SK-N-SH (cell line): ENCODE results near the gene TOMM40. TPM values are rescaled to one million over a fixed set of nuclear protein-coding genes. Genes with fewer than 3 reads are reported as not detected.
A peak's percentile ranks its signal among the peaks of the same experiment; 100 is the strongest.

Experiments used
- CTCF ChIA-PET: fragments of 300-600, 350-600 bp; formaldehyde crosslinking; extraction: SDS; loops from one replicate; lab custom pipeline; 2021; lab: Yijun Ruan, JAX
- POLR2A ChIA-PET: fragments of 350-600 bp; sonication (Branson Sonifier 250); formaldehyde crosslinking; extraction: SDS; loops from one replicate; lab custom pipeline; 2020; ENCODE audit warnings: antibody characterized with exemption, inconsistent platforms; lab: Yijun Ruan, JAX
- DNase-seq: peaks from one replicate; pipeline ENCODE4 v3.0.0; 2012
- H2AFZ ChIP-seq: fragments of 200-600 bp; sonication (generic); 2 replicates; pipeline ENCODE4 v1.8.1; 2016; ENCODE audit warnings: antibody characterized with exemption, mild to moderate bottlenecking, low read depth
- H3F3A ChIP-seq: fragments of 200-600 bp; sonication (generic); replicated peaks from 2 replicates; pipeline ENCODE3; 2016; ENCODE audit warnings: antibody characterized with exemption, mild to moderate bottlenecking; ENCODE audit not compliant: insufficient read depth
- H3K27ac ChIP-seq, 2 experiments: fragments of 200-500 bp in 1 of 2; fragments of 200-600 bp in 1 of 2; sonication (Bioruptor generic) in 1 of 2; sonication (generic), shearing (Covaris generic) in 1 of 2; 2 replicates each; pipeline versions ENCODE4 v1.5.1 to v1.6.1; 2014 to 2016; ENCODE audit warnings: low read depth in 2 of 2, inconsistent platforms in 1 of 2, low read length in 1 of 2, mild to moderate bottlenecking in 1 of 2, mixed read lengths in 1 of 2
- H3K27me3 ChIP-seq: fragments of 200-600 bp; sonication (generic), shearing (Covaris generic); 2 replicates; pipeline ENCODE4 v1.6.1; 2016; ENCODE audit warnings: mixed run types; ENCODE audit not compliant: insufficient read depth
- H3K36me3 ChIP-seq, 2 experiments: fragments of 200-500 bp in 1 of 2; fragments of 200-600 bp in 1 of 2; sonication (Bioruptor generic) in 1 of 2; sonication (generic) in 1 of 2; replicated peaks in 1 of 2; 2 replicates each; pipeline versions ENCODE3 to v1.5.1; 2014 to 2016; ENCODE audit warnings: low read length in 1 of 2, mild to moderate bottlenecking in 1 of 2; ENCODE audit not compliant: insufficient read depth in 2 of 2, control insufficient read depth in 1 of 2
- H3K4me1 ChIP-seq, 2 experiments: fragments of 200-500 bp in 1 of 2; fragments of 200-600 bp in 1 of 2; sonication (Bioruptor generic) in 1 of 2; sonication (generic), shearing (Covaris generic) in 1 of 2; 2 replicates each; pipeline versions ENCODE4 v1.5.1 to v1.6.1; 2014 to 2016; ENCODE audit warnings: low read depth in 1 of 2, low read length in 1 of 2, mixed run types in 1 of 2; ENCODE audit not compliant: insufficient read depth in 2 of 2, control insufficient read depth in 1 of 2
- H3K4me2 ChIP-seq: fragments of 200-600 bp; sonication (generic), shearing (Covaris generic); 2 replicates; pipeline ENCODE4 v1.6.1; 2017; ENCODE audit warnings: mixed run types
- H3K4me3 ChIP-seq, 2 experiments: fragments of 200-500 bp in 1 of 2; fragments of 200-600 bp in 1 of 2; sonication (Bioruptor generic) in 1 of 2; sonication (generic), shearing (Covaris generic) in 1 of 2; 2 replicates each; pipeline versions ENCODE4 v1.5.1 to v1.8.1; 2014 to 2016; ENCODE audit warnings: low read depth in 2 of 2, inconsistent platforms in 1 of 2, low read length in 1 of 2, mild to moderate bottlenecking in 1 of 2, mixed read lengths in 1 of 2, moderate library complexity in 1 of 2
- H3K79me2 ChIP-seq: fragments of 200-600 bp; sonication (generic); 2 replicates; pipeline ENCODE4 v1.8.1; 2017; ENCODE audit warnings: mild to moderate bottlenecking; ENCODE audit not compliant: insufficient read depth
- H3K9ac ChIP-seq: fragments of 200-600 bp; sonication (generic); 2 replicates; pipeline ENCODE4 v1.6.1; 2017; ENCODE audit warnings: mixed run types
- H3K9me2 ChIP-seq: fragments of 200-600 bp; sonication (generic); 2 replicates; pipeline ENCODE4 v1.6.1; 2017; ENCODE audit warnings: mixed run types
- H3K9me3 ChIP-seq: fragments of 200-600 bp; sonication (generic); 2 replicates; pipeline ENCODE4 v1.6.1; 2017; ENCODE audit warnings: mixed run types, mild to moderate bottlenecking, moderate library complexity
- H4K20me1 ChIP-seq: fragments of 200-600 bp; sonication (generic); 2 replicates; pipeline ENCODE4 v1.6.1; 2017; ENCODE audit warnings: mild to moderate bottlenecking, mixed run types; ENCODE audit not compliant: insufficient read depth
- CHD2 ChIP-seq: fragments of 150-350 bp; IDR thresholded peaks from 2 replicates; pipeline ENCODE4 v1.6.1; 2018; ENCODE audit warnings: low read length; ENCODE audit not compliant: partially characterized antibody
- ELF1 ChIP-seq: IDR thresholded peaks from 2 replicates; pipeline ENCODE4 v1.4.0; 2012
- GABPA ChIP-seq: IDR thresholded peaks from 2 replicates; pipeline ENCODE4 v1.4.0; 2012; ENCODE audit warnings: low read depth, mild to moderate bottlenecking
- GATA2 ChIP-seq: sonication (generic); formaldehyde crosslinking; IDR thresholded peaks from 2 replicates; pipeline ENCODE4 v1.5.0; 2020; ENCODE audit warnings: mild to moderate bottlenecking, missing genetic modification reagents
- JUND ChIP-seq: IDR thresholded peaks from 2 replicates; pipeline ENCODE4 v1.4.0; 2012
- MXI1 ChIP-seq: IDR thresholded peaks from 2 replicates; pipeline ENCODE4 v1.6.1; 2012; ENCODE audit warnings: mild to moderate bottlenecking, low read depth, low read length, improper control_type of control experiment
- POLR2AphosphoS5 ChIP-seq: IDR thresholded peaks from 2 replicates; pipeline ENCODE4 v1.6.1; 2012; ENCODE audit warnings: low read depth, low read length
- RAD21 ChIP-seq: IDR thresholded peaks from 2 replicates; pipeline ENCODE4 v1.6.1; 2012; ENCODE audit warnings: mild to moderate bottlenecking, low read length
- RFX5 ChIP-seq: IDR thresholded peaks from 2 replicates; pipeline ENCODE4 v1.6.1; 2012; ENCODE audit warnings: mild to moderate bottlenecking, improper control_type of control experiment, low read length
- WGBS: methylation state at CpG from one replicate; pipeline ENCODE4 v1.1.6; 2017; ENCODE audit warnings: low lambda C conversion rate; 5-methylcytosine and 5-hydroxymethylcytosine counted together
- polyA plus RNA-seq, 3 experiments: library from polyadenylated mRNA; depleted of rRNA; stranded (reverse); fragments of >200 nt; gene quantifications; 2 replicates each; pipeline ENCODE4 v1.2.3, GENCODE V29; 2012
- TF ChIP-seq, protein P1 (sequence below): fragments of 150-350 bp; IDR thresholded peaks from 2 replicates; pipeline ENCODE4 v1.6.1; 2017; ENCODE audit warnings: antibody characterized with exemption, low read length, low read depth, borderline replicate concordance

The TOMM40 gene
- polyA plus RNA-seq, 1 of the 3 experiments (the other 2 are of a cell fraction), result 78.9 TPM

DNA sequence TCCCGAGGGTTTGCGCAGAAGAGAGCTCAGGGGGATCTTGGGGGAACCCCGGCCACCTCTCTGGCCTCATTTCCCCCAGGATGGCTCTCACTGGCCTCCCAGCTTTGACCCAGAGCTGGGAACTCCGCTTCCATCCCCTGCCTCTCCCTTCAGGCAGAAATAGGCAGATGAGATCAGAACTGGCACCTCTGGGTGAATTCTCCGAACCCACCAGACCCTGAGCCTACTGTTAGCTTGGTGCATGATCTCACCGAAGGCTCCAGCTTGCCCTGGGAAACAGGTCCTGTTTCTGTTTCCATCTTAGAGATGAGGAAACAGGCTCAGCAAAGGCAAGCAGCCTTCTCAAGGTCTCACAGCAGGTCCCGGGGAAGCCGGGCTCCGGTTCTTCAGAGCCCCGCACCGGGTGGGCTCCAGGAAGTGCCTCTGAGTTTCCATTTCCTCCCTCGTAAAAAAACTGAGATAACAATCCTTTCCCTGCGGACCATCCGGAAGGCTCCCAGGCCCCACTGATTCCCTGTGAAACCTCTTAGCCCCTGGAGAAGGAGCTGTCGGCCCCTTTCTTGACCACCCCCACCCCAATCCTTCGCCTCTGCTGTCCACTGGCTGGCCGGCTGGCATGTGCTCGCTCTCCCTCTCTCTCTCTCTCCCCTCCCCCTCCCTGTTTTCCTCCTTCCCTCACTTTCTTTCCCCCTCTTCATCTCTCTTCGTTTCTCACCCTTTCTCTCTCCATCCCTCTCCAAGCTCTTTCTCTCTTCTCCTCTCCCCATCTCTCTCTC lies 42.8 kb upstream of the TOMM40 start:
- Histone ChIP-seq H3K9me3 (no peaks in the 10 kb centered on the region), H3K4me2 (peak overlapping the region; percentile 92), H2AFZ (0 out of 2 replicates have a peak overlapping the region, but pooled peaks have one; percentile 5), H3K4me1 (peaks cover 19 to 21% of the 10 kb centered on the region in 2 experiments; a peak in 3 of 4 replicates), H3K36me3 (no peaks in the 10 kb centered on the region), H3K79me2 (peaks cover 71% of the 10 kb centered on the region), H3K4me3 (peak overlapping the region; percentile 71 to 98), H4K20me1 (peaks cover 47% of the 10 kb centered on the region), H3K9me2 (no peaks in the 10 kb centered on the region), H3K27me3 (no peaks in the 10 kb centered on the region), H3K9ac (peak overlapping the region; percentile 99), H3F3A (peaks cover 18% of the 10 kb centered on the region), H3K27ac (peak overlapping the region; percentile 53 to 92)
- TF ChIP-seq JUND, result no peak
- TF ChIP-seq MXI1, result 0 out of 2 replicates have a peak, but pooled peaks have one; percentile 30
- no peak for TF ChIP-seq RFX5
- no peak for TF ChIP-seq RAD21
- no peak for TF ChIP-seq POLR2AphosphoS5
- no peak for TF ChIP-seq ELF1
- POLR2A ChIA-PET, result interaction anchor here (1.2 kb wide), 1 partner anchor 42 kb away, joined by 4 read pairs; no protein-coding TSS in a partner anchor
- DNase-seq, result peak; percentile 41
- CTCF ChIA-PET, result interaction anchor here (1.1 to 3.0 kb wide), 8 partner anchors 10 to 278 kb away, joined by 3 to 11 read pairs (median 4); no protein-coding TSS in a partner anchor
- 11% methylated on average over 8 of the region's 19 CpGs for WGBS

DNA sequence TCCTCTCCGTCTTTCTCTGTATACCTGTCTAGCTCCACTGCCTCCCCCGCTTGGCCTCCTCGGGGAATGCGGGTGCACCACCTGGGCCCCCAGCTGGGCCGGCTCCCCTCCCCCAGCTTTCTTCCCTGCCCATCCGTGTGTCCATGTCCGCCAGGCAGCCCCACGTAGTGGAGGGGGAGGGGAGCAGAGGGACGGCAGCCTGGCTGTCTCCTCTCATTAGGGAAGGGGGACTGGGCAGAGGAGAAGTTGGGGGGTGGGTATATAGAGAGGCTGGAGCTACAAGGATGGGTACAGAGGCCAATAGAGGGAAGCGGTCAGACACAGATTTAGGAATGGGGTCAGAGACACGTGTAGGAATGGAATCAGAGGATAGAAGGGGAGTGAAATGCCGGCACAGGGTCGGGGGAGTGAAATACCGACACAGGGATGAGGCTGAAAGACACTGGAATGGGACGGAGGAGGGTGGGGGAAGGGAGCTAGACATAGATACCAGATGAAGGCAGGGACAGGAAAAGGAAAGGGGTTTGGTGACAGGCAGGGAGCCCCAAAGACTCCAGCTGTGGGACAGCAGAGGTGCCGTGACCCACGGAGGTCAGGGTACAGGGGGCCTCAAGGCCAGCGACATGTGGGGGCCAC lies 42.1 kb upstream of the TOMM40 start:
- ChIA-PET POLR2A (interaction anchor here (1.2 kb wide), 1 partner anchor 41 kb away, joined by 4 read pairs; no protein-coding TSS in a partner anchor), CTCF (interaction anchor here (1.1 to 3.0 kb wide), 6 partner anchors 9 to 278 kb away, joined by 3 to 11 read pairs (median 4); no protein-coding TSS in a partner anchor)
- Histone ChIP-seq H3K4me1 (peaks cover 19 to 21% of the 10 kb centered on the region in 2 experiments; a peak in 3 of 4 replicates), H2AFZ (no peak overlapping the region), H3K79me2 (peaks cover 78% of the 10 kb centered on the region), H3K9ac (peak overlapping the region; percentile 99), H4K20me1 (peaks cover 54% of the 10 kb centered on the region), H3K4me3 (peak overlapping the region; percentile 71 to 98), H3K36me3 (no peaks in the 10 kb centered on the region), H3K27ac (peak overlapping the region; percentile 53 to 92), H3F3A (peaks cover 18% of the 10 kb centered on the region), H3K27me3 (no peaks in the 10 kb centered on the region), H3K4me2 (peak overlapping the region; percentile 92), H3K9me2 (no peaks in the 10 kb centered on the region), H3K9me3 (no peaks in the 10 kb centered on the region)
- no peak for TF ChIP-seq GATA2 (CRISPR knock-in tag)
- TF ChIP-seq GABPA, result no peak
- TF ChIP-seq, protein P1, sequence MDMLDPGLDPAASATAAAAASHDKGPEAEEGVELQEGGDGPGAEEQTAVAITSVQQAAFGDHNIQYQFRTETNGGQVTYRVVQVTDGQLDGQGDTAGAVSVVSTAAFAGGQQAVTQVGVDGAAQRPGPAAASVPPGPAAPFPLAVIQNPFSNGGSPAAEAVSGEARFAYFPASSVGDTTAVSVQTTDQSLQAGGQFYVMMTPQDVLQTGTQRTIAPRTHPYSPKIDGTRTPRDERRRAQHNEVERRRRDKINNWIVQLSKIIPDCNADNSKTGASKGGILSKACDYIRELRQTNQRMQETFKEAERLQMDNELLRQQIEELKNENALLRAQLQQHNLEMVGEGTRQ, result no peak
- peak; percentile 34 for TF ChIP-seq CHD2
- peak; percentile 47 for DNase-seq
- WGBS, result 41% methylated on average over 18 of the region's 18 CpGs
